ENCODE measurements around the gene KDM3B.
A peak's percentile ranks its signal among the peaks of the same experiment; 100 is the strongest.
"Not testable (repeated sequence)": the region's sequence is repeated elsewhere in the genome, so short reads cannot be mapped to it uniquely, and the experiment has no call there.

KDM3B gene

GRCh38 chr5:138352071-138352721, at the start of gene KDM3B:
TSS of gene KDM3B (plus strand) at chr5:138352685. CDS start at chr5:138352796, 111 bp downstream.
- peak; percentile 94 for DNase-seq (ENCODE audit: low spot score)

- DNase-seq (ENCODE audit: low spot score): peak; percentile 31
Measured at GRCh38 chr5:138303372-138303771, 49.1 kb upstream of the KDM3B start.

- no peak for DNase-seq (ENCODE audit: low spot score)
Measured at GRCh38 chr5:138305797-138306196, 46.7 kb upstream of the KDM3B start.

- DNase-seq (ENCODE audit: low spot score): no peak
Measured at GRCh38 chr5:138315751-138316278, 36.7 kb upstream of the KDM3B start.

- DNase-seq (ENCODE audit: low spot score): no peak
Measured at GRCh38 chr5:138316355-138316754, 36.1 kb upstream of the KDM3B start.

- not testable (repeated sequence) for DNase-seq (ENCODE audit: low spot score)
Measured at GRCh38 chr5:138318211-138318610, 34.3 kb upstream of the KDM3B start.

- DNase-seq (ENCODE audit: low spot score): peak; percentile 6
Measured at GRCh38 chr5:138330813-138331448, 21.6 kb upstream of the KDM3B start.

GRCh38 chr5:138331449-138332368, 20.8 kb upstream of the KDM3B start, which contains the start of gene CDC25C:
TSS of gene CDC25C (minus strand) at chr5:138331804. CDS start at chr5:138331180, 624 bp downstream.
- peak; percentile 99 for DNase-seq (ENCODE audit: low spot score)

GRCh38 chr5:138334867-138335447, 17.5 kb upstream of the KDM3B start:
- no peak for DNase-seq (ENCODE audit: low spot score)

- DNase-seq (ENCODE audit: low spot score): peak; percentile 72
Measured at GRCh38 chr5:138336952-138337684, 15.4 kb upstream of the KDM3B start.

- DNase-seq (ENCODE audit: low spot score): peak; percentile 89
Measured at GRCh38 chr5:138337685-138338410, 14.6 kb upstream of the KDM3B start, which contains the start of gene FAM53C. TSS of gene FAM53C (plus strand) at chr5:138338266. CDS start at chr5:138341336, 3,070 bp downstream.

- no peak for DNase-seq (ENCODE audit: low spot score)
Measured at GRCh38 chr5:138338411-138339090, 13.9 kb upstream of the KDM3B start.

- DNase-seq (ENCODE audit: low spot score): peak; percentile 8
Measured at GRCh38 chr5:138339091-138339456, 13.4 kb upstream of the KDM3B start.

GRCh38 chr5:138339464-138339863, 13.0 kb upstream of the KDM3B start:
- DNase-seq (ENCODE audit: low spot score): no peak

GRCh38 chr5:138340008-138340407, 12.5 kb upstream of the KDM3B start:
- no peak for DNase-seq (ENCODE audit: low spot score)

- no peak for DNase-seq (ENCODE audit: low spot score)
Measured at GRCh38 chr5:138344887-138345622, 7.4 kb upstream of the KDM3B start.

GRCh38 chr5:138346889-138347288, 5.6 kb upstream of the KDM3B start:
- no peak for DNase-seq (ENCODE audit: low spot score)

GRCh38 chr5:138349852-138350562, 2.5 kb upstream of the KDM3B start:
- DNase-seq (ENCODE audit: low spot score): no peak

- no peak for DNase-seq (ENCODE audit: low spot score)
Measured at GRCh38 chr5:138350563-138350890, 2.0 kb upstream of the KDM3B start.

All from AG08395 (cell line).